ENCODE measurements around the gene CADPS2.
"Not testable (repeated sequence)": the region's sequence is repeated elsewhere in the genome, so short reads cannot be mapped to it uniquely, and the experiment has no call there.

The CADPS2 gene

DNA sequence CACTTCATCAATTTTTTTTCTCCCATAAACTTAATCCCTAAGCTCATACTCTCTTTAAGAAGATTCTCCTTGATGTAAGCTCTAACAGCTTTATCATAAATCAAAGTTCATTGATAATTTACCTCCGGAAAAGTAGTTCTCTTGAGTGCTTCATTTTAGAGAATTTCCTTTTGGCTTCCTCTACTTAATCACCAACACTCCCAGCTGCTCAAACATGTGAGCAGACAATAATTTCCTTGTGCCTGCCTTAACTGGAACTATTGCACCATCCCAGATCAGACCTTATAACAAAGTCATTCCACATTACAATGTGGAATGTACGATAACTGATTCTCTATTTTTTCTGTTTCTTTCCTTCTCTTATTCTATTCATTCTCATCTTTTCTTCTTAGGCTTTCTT, 587.6 kb downstream of the CADPS2 start:
- DNase-seq (ENCODE audit: low read depth in 2 of 2) = no peak

- no peak for DNase-seq (ENCODE audit: low read depth in 2 of 2)
Measured at GRCh38 chr7:122298131-122298530, 588.1 kb downstream of the CADPS2 start.

DNA sequence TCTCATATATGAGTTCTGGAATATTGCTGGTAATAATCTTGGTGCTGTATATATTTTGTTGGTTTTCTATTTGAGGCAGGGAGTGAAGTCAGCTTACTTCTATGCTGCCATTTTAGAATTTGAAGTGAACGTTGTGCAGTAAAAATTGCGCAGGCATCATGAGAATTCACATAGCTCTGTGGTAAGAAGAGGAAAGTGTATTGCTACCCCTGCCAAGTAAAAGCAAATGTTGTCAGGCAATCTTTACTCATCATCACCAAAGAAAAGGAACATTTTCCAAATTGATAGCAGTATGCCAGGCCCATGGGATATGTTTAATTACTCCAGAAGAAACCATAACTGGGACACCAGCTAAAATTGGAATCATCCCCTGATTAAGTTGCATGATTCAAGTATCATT, 595.1 kb downstream of the CADPS2 start:
- no peak for DNase-seq (ENCODE audit: low read depth in 2 of 2)

- no peak for DNase-seq (ENCODE audit: low read depth in 2 of 2)
Measured at GRCh38 chr7:122290476-122290875, 595.8 kb downstream of the CADPS2 start.

GRCh38 chr7:122289426-122289825, 596.8 kb downstream of the CADPS2 start:
- no peak for DNase-seq (ENCODE audit: low read depth in 2 of 2)

DNA sequence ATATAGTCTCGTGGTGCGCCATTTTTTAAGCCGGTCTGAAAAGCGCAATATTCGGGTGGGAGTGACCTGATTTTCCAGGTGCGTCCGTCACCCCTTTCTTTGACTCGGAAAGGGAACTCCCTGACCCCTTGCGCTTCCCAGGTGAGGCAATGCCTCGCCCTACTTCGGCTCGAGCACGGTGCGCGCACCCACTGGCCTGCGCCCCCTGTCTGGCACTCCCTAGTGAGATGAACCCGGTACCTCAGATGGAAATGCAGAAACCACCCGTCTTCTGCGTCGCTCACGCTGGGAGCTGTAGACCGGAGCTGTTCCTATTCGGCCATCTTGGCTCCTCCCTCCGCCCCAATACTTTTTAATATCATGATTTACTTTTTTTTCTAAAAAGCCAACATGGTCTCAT, 601.7 kb downstream of the CADPS2 start:
- not testable (repeated sequence) for DNase-seq (ENCODE audit: low read depth in 2 of 2)

DNA sequence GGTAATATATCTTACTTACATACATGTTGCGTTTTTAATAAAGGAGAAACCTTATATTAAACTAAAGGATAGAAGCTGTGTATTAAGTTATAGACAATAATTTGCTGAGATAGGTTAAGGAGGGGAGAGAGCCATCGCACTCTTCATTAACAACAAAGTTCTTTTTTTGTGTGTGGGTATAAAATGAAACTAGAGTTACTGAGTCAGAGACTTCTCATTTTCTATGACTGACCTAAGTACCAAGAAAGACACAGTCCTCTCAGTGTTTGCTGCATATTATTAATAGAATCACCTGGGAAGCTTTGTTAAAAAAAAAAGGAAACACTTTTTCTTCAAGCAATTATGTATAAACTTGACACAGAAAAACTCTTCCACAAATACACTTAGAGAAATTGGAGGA, 613.1 kb downstream of the CADPS2 start:
- DNase-seq (ENCODE audit: low read depth in 2 of 2) = no peak

GRCh38 chr7:122269241-122269640, 617.0 kb downstream of the CADPS2 start:
- no peak for DNase-seq (ENCODE audit: low read depth in 2 of 2)

Measured in stimulated activated CD4-positive, alpha-beta T cell treated with anti-CD3 and anti-CD28 coated beads, Interleukin-15, amount 100 ng/mL, for 48 hours (primary cell).